SHP77 (cell line): Measurements from ENCODE around the gene AOAH.
"Not testable (repeated sequence)": the region's sequence is repeated elsewhere in the genome, so short reads cannot be mapped to it uniquely, and the experiment has no call there.

ENCODE experiments used
- DNase-seq, 2 experiments: peaks; one replicate each; lab custom pipeline; 2025; lab: John Stamatoyannopoulos, UW

AOAH gene

GRCh38 chr7:36507475-36508440 lies 216.5 kb downstream of the AOAH start:
- no peak for DNase-seq

GRCh38 chr7:36506820-36507219 lies 217.5 kb downstream of the AOAH start:
- DNase-seq: no peak

GRCh38 chr7:36506130-36506798 lies 218.0 kb downstream of the AOAH start:
- DNase-seq: no peak

GRCh38 chr7:36504617-36505016 lies 219.7 kb downstream of the AOAH start:
- not testable (repeated sequence) for DNase-seq

GRCh38 chr7:36504216-36504615 lies 220.1 kb downstream of the AOAH start:
- DNase-seq: not testable (repeated sequence)

DNA sequence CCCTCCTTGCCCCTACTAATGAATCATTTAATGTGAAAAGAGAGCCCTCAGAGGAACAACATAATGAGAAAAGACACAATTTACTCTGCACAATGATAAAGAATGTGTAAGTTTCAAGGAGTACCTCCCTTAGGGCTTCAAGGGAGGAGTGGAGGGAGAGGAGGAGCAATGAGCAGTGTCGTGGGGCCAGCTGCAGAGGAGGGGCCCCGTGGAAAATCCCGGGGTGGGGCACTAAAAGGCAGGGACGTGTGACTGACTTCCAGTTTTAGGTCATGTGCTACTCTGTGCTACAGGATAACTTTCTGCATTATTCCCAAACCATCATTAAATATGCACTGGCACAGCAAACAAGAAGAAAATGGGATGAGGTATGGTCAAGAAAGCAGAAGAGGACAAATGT lies 226.5 kb downstream of the AOAH start:
- DNase-seq: no peak

DNA sequence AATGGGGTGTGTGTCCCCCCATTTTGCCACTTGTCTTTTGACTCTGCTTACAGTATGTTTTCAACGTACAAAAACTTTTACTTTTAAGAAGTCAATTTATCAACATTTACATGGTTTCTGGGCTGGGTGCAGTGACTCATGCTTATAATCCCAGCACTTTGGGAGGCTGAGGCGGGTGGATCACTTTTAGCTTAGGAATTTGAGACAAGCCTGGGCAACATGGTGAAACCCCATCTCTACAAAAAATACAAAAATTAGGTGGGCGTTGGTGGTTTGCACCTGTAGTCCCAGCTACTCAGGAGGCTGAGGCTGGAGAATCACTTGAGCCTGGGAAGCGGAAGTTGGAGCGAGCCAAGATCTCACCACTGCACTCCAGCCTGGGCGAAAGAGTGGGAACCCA lies 227.1 kb downstream of the AOAH start:
- not testable (repeated sequence) for DNase-seq

DNA sequence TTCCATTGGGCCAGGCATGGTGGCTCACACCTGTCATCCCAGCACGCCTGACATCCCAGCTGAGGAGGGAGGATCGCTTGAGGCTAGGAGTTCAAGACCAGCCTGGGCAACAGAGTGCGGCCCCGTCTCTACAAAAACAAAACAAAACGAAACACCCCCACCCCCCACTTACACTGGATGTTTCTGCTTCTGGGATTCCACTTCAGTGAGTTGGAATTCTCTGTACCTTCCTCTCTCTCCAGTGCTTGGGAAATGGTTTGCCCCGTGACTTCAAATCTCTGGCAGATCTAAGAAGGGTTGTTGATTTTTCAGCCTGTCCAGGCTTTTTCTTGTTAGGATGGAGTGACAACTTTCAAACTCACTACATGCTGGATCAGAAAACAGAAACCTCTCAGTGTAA lies 227.7 kb downstream of the AOAH start:
- no peak for DNase-seq

- no peak for DNase-seq
Observed at GRCh38 chr7:36491317-36491716, 233.0 kb downstream of the AOAH start.

GRCh38 chr7:36490419-36490830 lies 233.9 kb downstream of the AOAH start:
- no peak for DNase-seq

DNA sequence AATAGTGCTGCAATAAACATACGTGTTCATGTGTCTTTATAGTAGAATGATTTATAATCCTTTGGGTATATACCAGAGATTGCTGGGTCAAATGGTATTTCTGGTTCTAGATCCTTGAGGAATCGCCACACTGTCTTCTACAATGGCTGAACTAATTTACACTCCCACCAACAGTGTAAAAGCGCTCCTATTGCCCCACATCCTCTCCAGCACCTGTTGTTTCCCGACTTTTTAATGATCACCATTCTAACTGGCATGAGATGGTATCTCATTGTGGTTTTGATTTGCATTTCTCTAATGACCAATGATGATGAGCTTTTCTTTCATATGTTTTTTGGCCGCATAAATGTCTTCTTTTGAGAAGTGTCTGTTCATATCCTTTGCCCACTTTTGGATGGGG lies 235.6 kb downstream of the AOAH start:
- DNase-seq: not testable (repeated sequence)

- peak; percentile 63 to 81 for DNase-seq
Observed at GRCh38 chr7:36487756-36488336, 236.4 kb downstream of the AOAH start.

DNA sequence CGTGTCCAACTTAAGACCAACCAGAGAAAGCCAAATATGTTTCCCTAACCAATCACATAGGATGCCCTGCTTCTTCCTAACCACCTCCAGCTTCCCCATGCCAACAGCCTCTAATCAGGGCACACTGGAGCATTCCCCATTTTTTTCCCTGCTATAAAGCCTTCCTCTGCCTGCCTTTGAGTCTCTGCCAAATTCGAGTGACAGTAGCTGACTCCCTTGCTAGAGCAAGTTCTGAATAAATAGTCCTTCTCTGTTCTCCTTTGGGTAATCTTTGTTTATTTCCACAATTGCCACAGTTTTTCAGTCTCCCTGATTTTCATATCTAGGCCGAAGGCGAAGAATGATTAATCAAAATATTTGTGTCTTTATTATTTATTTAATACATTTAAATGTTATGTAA lies 238.0 kb downstream of the AOAH start:
- DNase-seq: no peak

DNA sequence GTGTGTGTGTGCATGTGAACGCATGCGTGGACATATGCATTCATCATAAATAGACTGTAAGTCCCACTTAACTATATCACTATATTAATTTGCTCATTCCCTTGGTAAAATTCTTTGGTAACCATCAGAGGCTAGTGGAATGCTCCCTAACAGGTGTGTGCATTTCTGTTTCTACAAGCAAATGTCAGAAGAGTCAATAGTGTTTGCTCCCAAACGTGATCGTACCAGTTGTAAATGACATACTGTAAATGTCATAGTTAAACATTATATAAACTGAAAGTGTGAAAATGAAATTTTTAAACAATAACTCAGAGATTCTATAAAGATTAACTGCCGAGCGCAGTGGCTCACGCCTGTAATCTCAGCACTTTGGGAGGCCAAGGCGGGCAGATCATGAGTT lies 240.0 kb downstream of the AOAH start:
- no peak for DNase-seq

- DNase-seq: not testable (repeated sequence)
Observed at GRCh38 chr7:36483853-36484252, 240.4 kb downstream of the AOAH start.

DNA sequence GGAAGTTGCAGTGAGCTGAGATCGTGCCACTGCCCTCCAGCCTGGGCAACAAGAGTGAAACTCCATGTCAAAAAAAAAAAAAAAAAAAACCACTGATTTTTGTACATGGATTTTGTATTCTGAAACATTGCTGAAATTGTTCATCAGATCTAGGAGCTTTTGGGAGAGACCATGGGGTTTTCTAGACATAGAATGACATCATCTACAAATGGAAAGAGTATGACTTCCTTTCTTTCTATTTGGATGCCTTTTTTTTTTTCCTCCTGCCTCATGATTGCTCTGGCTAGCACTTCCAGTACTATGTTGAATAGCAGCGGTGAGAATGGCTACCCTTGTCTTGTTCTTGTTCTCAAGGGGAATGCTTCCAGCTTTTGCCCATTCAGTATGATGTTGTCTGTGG lies 245.5 kb downstream of the AOAH start:
- no peak for DNase-seq

DNA sequence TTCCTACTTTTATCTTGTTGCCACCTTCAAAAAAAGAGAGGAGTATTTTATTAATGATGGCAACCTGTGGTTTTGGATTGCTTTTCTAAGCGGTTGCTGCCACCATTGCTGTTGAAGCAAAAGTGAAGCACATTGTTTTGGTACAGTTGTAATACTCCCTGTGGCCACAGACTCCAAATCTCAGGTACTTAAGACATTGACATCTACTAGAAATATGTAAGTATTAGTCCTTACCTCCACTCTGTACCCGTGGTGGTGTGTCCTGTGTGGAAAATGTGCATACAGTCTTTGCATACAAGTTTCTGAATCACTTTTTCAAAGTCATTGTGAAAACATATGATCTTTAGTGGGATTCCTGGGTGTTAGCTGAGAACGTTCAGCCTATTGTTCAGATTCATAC lies 248.9 kb downstream of the AOAH start:
- DNase-seq: no peak

DNA sequence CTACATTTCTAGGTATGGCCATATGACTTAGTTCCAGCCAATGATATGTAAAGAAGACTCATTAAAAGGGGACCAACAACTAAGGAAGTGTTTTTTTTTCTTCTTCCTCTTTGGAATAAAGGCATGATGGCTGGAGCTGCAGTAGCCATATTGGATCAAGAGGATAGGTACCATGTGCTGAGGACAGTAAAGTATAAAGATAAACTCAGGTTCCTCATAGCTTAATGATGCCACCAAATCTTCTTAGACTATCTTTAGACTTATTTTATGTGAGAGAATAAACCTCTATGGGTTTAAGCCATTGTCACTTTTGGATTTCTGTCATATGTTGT lies 249.3 kb downstream of the AOAH start:
- DNase-seq: no peak

GRCh38 chr7:36474283-36475010 lies 249.8 kb downstream of the AOAH start:
- DNase-seq: no peak

DNA sequence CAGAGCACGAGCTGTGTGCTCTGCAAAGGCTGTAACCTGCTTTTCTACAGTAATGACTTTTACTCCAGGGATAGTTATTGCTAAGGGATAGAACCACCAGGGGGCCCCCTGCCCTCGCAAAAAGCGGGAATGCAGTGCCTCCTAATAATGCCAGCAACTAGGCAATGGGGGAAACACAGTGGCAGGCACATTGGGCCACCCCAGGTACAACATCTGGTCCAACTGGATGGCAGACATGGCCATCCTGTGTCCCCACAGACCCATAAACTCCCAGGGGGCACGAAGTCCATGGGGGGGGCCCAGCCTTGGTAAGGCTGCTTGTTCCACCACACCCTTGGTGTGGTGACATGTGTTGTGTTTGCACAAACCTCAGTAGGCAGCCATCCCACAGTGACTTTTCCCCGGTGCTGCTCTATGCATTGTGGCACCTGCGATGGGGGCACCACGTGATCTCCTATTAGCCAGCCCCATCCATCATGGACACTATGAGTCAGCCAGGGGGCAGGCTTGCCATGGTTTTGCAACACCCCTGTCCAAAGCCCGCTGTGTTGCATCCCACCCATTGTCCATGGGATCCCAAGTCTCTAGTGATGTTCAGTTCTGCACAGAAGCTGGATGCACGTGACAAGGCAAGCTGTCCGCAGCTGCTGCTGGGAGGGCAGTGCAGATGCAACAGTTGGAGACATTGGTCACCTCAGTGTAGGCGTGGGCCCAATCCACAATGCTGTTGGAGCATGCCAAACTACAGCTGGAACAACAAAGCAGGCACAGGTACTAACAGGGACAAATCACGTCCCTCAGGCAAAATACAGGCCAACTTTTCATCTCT lies 250.6 kb downstream of the AOAH start:
- peak; percentile 75 for DNase-seq

- DNase-seq: no peak
Observed at GRCh38 chr7:36472141-36472729, 252.1 kb downstream of the AOAH start.
